Measurements from ENCODE around the gene LMO7.
A peak's percentile ranks its signal among the peaks of the same experiment; 100 is the strongest.
"Not testable (repeated sequence)": the region's sequence is repeated elsewhere in the genome, so short reads cannot be mapped to it uniquely, and the experiment has no call there.

The LMO7 gene

DNA sequence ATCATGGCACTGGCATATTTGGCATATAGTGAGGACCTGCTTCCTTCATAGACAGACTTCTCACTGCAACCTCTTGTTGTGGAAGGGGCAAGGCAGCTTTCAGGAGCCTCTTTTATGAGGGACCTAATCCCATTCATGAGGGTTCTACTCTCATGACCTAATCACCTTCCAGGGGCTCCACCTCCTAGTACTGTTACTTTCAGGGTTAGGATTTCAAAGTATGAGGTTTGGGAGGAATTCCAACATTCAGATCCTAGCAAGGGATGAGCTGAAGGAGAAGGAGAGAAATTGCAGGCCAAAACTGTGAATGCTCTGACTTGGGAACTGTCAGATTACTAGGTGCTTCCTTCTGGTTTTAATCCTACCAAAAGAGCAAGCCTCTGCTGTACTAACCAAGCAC lies 87.8 kb downstream of the LMO7 start:
- no peak overlapping the region for H3K27ac ChIP-seq
- TF ChIP-seq, protein P1, sequence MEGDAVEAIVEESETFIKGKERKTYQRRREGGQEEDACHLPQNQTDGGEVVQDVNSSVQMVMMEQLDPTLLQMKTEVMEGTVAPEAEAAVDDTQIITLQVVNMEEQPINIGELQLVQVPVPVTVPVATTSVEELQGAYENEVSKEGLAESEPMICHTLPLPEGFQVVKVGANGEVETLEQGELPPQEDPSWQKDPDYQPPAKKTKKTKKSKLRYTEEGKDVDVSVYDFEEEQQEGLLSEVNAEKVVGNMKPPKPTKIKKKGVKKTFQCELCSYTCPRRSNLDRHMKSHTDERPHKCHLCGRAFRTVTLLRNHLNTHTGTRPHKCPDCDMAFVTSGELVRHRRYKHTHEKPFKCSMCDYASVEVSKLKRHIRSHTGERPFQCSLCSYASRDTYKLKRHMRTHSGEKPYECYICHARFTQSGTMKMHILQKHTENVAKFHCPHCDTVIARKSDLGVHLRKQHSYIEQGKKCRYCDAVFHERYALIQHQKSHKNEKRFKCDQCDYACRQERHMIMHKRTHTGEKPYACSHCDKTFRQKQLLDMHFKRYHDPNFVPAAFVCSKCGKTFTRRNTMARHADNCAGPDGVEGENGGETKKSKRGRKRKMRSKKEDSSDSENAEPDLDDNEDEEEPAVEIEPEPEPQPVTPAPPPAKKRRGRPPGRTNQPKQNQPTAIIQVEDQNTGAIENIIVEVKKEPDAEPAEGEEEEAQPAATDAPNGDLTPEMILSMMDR (conservative IDR thresholded peaks at IDR 0.05) = no peak

DNA sequence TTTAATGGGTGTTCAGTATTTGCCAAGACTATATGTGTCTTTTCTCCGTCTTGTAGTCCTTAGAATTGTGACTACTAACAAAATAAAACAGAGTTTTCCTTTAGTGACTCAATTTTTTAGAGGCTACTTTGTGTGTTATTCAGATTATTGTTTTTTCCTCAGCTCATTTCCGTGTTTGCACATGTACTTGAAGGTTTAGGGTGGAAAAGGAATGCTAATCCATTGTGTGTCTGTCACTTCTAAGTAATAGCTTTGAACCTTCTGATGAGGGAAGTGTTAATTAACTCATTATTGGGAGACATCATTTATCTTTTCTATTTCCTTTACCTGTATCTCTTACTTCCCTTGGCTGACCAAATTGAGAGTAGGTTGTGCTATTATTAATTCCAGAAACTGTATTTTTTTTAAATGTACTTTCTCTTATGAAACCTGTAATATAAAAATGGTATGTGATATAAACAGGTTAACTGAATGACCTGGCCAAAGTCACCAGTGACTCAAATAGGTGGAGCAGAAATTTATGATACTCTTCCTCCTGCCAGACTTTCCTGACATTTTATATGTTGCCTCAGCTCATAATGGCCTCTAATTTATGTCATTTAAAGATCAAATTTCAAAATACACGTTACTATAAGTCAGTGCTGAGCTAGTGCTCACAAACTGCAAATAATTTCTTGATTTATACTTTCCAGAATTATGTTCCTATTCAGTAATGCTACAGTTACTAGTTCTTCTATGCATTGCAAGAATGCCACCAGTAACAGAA lies 88.8 kb downstream of the LMO7 start:
- H3K27ac ChIP-seq = peak overlapping the region; percentile 36
- TF ChIP-seq, protein P1 (conservative IDR thresholded peaks at IDR 0.05) = no peak

DNA sequence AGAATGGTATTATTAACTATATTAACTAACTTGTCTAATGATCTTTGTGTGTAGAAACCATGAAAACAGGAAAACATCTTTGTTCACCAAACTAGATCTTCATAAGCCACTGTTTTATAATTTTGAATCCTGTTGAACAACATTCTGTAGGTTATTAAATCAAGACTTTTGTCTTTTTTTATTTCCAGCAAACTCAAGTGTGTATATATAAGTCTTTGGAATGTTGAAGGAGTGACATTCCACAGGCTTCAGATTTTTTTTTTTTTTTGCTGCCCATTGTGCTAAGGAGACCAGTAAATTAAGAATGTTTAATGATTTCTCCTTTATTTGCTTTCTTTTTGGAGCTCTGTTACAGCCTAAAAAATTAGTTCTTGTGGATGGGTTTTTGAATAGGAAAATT lies 89.6 kb downstream of the LMO7 start:
- peak overlapping the region; percentile 36 for H3K27ac ChIP-seq
- TF ChIP-seq, protein P1 (conservative IDR thresholded peaks at IDR 0.05) = no peak

DNA sequence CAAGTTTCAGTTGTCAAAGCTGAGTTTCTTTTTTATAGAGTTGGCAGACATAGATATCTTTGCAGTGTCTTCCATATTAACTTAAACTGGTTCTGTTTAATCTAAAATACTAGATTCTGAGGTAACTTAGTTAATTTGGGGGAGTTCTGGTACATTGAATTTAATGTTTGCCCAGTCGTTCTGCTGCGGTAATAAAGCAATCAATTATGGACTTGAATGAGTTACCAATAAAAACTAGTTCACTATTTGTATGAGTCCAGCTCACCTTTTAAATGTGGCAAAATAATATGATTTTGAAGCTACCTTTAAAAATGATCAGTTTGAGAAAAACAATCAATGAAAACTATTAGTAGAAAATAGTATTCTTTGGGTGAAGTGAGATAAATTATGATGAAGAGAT lies 90.2 kb downstream of the LMO7 start:
- TF ChIP-seq, protein P1 (conservative IDR thresholded peaks at IDR 0.05) = no peak
- no peak overlapping the region for H3K27ac ChIP-seq

DNA sequence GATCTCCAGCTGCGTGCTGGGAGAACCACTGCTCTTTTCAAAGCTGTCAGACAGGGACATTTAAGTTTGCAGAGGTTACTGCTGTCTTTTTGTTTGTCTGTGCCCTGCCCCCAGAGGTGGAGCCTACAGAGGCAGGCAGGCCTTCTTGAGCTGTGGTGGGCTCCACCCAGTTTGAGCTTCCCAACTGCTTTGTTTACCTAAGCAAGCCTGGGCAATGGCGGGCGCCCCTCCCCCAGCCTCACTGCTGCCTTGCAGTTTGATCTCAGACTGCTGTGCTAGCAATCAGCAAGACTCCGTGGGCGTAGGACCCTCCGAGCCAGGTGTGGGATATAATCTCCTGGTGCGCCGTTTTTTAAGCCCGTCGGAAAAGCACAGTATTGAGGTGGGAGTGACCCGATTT lies 97.0 kb downstream of the LMO7 start:
- H3K27ac ChIP-seq = not testable (repeated sequence)

DNA sequence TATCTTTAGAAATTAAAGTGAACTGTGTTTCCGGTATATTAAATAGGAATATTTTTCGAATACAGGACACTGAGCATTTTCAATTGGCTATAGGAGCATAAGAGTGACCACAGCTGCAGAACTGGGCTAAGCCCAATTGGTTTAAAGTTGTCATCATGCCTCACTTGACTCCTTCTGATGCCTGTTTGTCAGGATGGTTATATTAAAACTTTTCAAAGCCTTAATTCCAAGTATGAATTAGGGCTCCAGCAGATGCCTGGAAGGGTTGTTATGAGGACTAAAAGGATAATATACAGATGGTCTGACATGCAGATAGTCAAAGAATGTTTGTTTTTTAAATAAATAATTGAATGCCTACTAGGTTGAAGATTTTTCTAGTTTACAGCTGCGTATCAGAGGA lies 100.0 kb downstream of the LMO7 start:
- H3K27ac ChIP-seq = no peak overlapping the region
- TF ChIP-seq, protein P1 (conservative IDR thresholded peaks at IDR 0.05) = no peak

DNA sequence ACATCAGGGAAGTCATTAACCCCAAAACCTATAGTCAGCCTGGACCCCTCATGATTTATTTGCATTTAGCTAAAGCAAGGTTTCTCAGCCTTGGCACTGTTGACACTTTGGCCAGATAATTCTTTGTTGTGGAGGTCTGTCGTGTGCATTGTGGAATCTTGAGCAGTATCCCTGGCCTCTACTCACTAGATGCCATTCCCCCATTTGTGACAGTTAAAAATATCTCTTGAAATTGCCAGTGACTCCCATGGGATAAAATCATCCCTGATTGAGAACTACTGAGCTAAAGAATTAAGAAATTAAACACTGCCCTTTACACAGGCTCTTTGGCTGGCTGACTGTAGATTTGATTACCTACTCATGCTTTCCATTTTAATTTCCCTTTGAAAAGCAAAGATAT lies 102.7 kb downstream of the LMO7 start:
- TF ChIP-seq, protein P1 (conservative IDR thresholded peaks at IDR 0.05) = no peak
- no peak overlapping the region for H3K27ac ChIP-seq

DNA sequence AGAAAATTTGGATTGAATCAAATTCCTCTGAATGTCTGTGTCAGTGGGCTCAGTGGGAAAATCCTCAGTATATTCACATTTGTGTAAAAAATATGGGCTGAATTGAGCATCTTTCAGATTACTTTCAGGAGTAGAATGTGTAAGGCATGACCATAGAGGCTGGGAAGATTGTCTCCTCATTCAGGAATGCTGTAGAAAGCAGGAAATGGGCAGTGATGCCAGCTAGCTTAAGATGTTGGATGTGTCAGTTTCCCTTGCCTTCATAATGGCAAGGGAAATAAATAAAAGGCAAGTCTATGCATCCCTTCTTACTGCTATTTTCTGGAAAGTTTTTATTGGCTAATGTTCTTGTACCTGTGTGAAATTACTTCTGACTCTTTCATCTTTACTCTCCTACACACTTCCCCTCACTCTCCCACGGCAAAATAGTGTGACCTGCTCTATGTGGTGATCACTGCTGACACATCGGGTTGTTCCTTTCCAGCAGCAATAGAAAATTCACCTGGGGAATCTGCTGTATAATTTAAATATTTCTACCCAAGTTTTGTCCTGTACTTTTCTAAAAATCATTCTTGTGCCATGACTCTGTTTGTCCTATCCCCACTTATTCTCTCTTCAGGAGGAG lies 103.2 kb downstream of the LMO7 start:
- TF ChIP-seq, protein P1 (conservative IDR thresholded peaks at IDR 0.05) = no peak
- H3K27ac ChIP-seq = no peak overlapping the region
